ENCODE measurements around the gene ZBTB16. TPM values are rescaled to one million over a fixed set of nuclear protein-coding genes. Genes with fewer than 3 reads are reported as not detected.

The ZBTB16 gene
- total and polyA plus RNA-seq, 2 of the 4 experiments (the other 2 are of a cell fraction): not detected

- H3K18ac ChIP-seq (ENCODE audit: low read depth, low read length): no peak overlapping the region
- no peak overlapping the region for H2AK5ac ChIP-seq (ENCODE audit: low read depth, low read length)
- no CpG with 5 or more reads among the region's 4 CpGs for WGBS, 2 experiments (ENCODE audit: extremely low coverage in 2 of 2, insufficient read length in 1 of 2)
- H2BK5ac ChIP-seq (ENCODE audit: low read depth, low read length, poor library complexity, severe bottlenecking): no peak overlapping the region
- POLR2A ChIA-PET (ENCODE audit: unreplicated experiment): no interaction called here
- no peak overlapping the region for H3K4ac ChIP-seq (ENCODE audit: low read depth, low read length)
- no peak overlapping the region for H2BK20ac ChIP-seq (ENCODE audit: low read depth, low read length)
- H3K36me3 ChIP-seq (ENCODE audit: control insufficient read depth, insufficient read depth, low read length): no peaks in the 10 kb centered on the region
- no peak overlapping the region for H4K91ac ChIP-seq (ENCODE audit: insufficient read depth, low read depth, low read length)
- no peak overlapping the region for H2BK120ac ChIP-seq (ENCODE audit: low read depth, low read length)
- no peak for DNase-seq
- H4K5ac ChIP-seq (ENCODE audit: low read depth, low read length): no peak overlapping the region
- no peaks in the 10 kb centered on the region for H3K9me3 ChIP-seq (ENCODE audit: control insufficient read depth, insufficient read depth, low read length)
- H2BK15ac ChIP-seq (ENCODE audit: low read depth, low read length): no peak overlapping the region
- no TSS peak for BruUV-seq (replicated peaks)
- H3K56ac ChIP-seq (ENCODE audit: extremely low read depth, insufficient read depth, low read length): no peak overlapping the region
- H4K20me1 ChIP-seq (ENCODE audit: insufficient read depth, low read length): no peaks in the 10 kb centered on the region
- in situ Hi-C loops (cut with MboI; ENCODE audit: low sequenced_read_pairs) (no loop called here), dilution Hi-C loops (cut with HindIII; ENCODE audit: low sequenced_read_pairs, unreplicated experiment) (no loop called here), intact Hi-C loops (cut with micrococcal nuclease) (no loop called here)
- H3K79me1 ChIP-seq (ENCODE audit: low read depth in 1 of 2, low read length in 2 of 2): no peaks in the 10 kb centered on the region
- no peak overlapping the region for H3K4me3 ChIP-seq (ENCODE audit: insufficient read depth, low read depth, low read length)
- CTCF ChIA-PET: no interaction called here
- no peak for ATAC-seq (ENCODE audit: low read depth)
- no peaks in the 10 kb centered on the region for H3K9me1 ChIP-seq (ENCODE audit: insufficient read depth, low read length)
- no peak overlapping the region for H4K8ac ChIP-seq (ENCODE audit: low read depth in 2 of 2, low read length in 2 of 2)
- no peak overlapping the region for H3K9ac ChIP-seq (ENCODE audit: low read depth, low read length)
- no peaks in the 10 kb centered on the region for H3K4me1 ChIP-seq (ENCODE audit: control insufficient read depth, insufficient read depth, low read length)
- no peak overlapping the region for H3K4me2 ChIP-seq (ENCODE audit: low read depth, low read length)
- H3K27ac ChIP-seq (ENCODE audit: insufficient read depth, low read length): no peak overlapping the region
- H3K23ac ChIP-seq (ENCODE audit: low read depth, low read length): no peak overlapping the region
- H2AK9ac ChIP-seq (replicated peaks; ENCODE audit: low read depth, low read length, poor library complexity): no peak overlapping the region
- peaks cover 9% of the 10 kb centered on the region for H3K27me3 ChIP-seq (ENCODE audit: control insufficient read depth, insufficient read depth, low read length)
- no peak overlapping the region for H3K14ac ChIP-seq (replicated peaks; ENCODE audit: low read depth, low read length)
- no peak overlapping the region for H2AFZ ChIP-seq (replicated peaks; ENCODE audit: low read length, poor library complexity)
- TF ChIP-seq RCOR1 (IDR thresholded peaks at IDR 0.05; ENCODE audit: insufficient replicate concordance, low read length) (no peak), RFX5 (IDR thresholded peaks at IDR 0.05; ENCODE audit: low read depth, low read length) (no peak), CHD1 (IDR thresholded peaks at IDR 0.05; ENCODE audit: low read depth, low read length) (no peak), BHLHE40 (IDR thresholded peaks at IDR 0.05; ENCODE audit: low read depth, low read length) (no peak), MXI1 (IDR thresholded peaks at IDR 0.05; ENCODE audit: borderline replicate concordance, low read depth, low read length) (no peak), MAZ (IDR thresholded peaks at IDR 0.05; ENCODE audit: borderline replicate concordance, low read depth, low read length) (no peak), CTCF (conservative IDR thresholded peaks at IDR 0.05; ENCODE audit: low read depth, low read length) (no peak), FOS (IDR thresholded peaks at IDR 0.05; ENCODE audit: low read depth, low read length) (no peak), SMC3 (IDR thresholded peaks at IDR 0.05; ENCODE audit: low read depth, low read length) (no peak), NFE2L2 (IDR thresholded peaks at IDR 0.05; ENCODE audit: low read depth, low read length) (no peak), ELK1 (IDR thresholded peaks at IDR 0.05; ENCODE audit: borderline replicate concordance, low read depth, low read length) (no peak), CEBPB (IDR thresholded peaks at IDR 0.05; ENCODE audit: low read depth, low read length) (no peak)
Observed at GRCh38 chr11:114051558-114051957, 8.0 kb upstream of the ZBTB16 start.

Data from IMR-90 (cell line).